Measurements from ENCODE around the gene NACC2. TPM values are rescaled to one million over a fixed set of nuclear protein-coding genes. Genes with fewer than 3 reads are reported as not detected.

Gene NACC2
- total and polyA plus RNA-seq, 10 of the 15 experiments (the other 5 are each of a cell fraction or from before 2014, with no cell fraction given): 0.66 to 14.7 (median 3.5) TPM

GRCh38 chr9:136014147-136014923 lies 80.8 kb downstream of the NACC2 start:
- no peak for DNase-seq (ENCODE audit: low read depth, low spot score)
- no peaks in the 10 kb centered on the region for H3K27me3 ChIP-seq (replicated peaks in 1 of 2; ENCODE audit: control insufficient read depth in 2 of 2, insufficient read depth in 2 of 2, low read length in 1 of 2)
- in situ Hi-C loops (cut with MboI) (no loop called here), intact Hi-C loops (cut with micrococcal nuclease; ENCODE audit: unreplicated experiment) (no loop called here)
- ChIA-PET RAD21 (ENCODE audit: unreplicated experiment) (no interaction called here), SMC1A (ENCODE audit: uncharacterized antibody, unreplicated experiment) (no interaction called here), POLR2A (no interaction called here), CTCF (interaction anchor here (0.6 kb wide), 1 partner anchor 1581 kb away, joined by 3 read pairs; no protein-coding TSS in a partner anchor)
- H2AFZ ChIP-seq (ENCODE audit: control insufficient read depth, low read depth, low read length): no peak overlapping the region
- H3K9ac ChIP-seq (ENCODE audit: control insufficient read depth, insufficient read depth, low read length): no peak overlapping the region
- no peak for TF ChIP-seq ZNF24 (IDR thresholded peaks at IDR 0.05)
- H3K4me1 ChIP-seq (ENCODE audit: control insufficient read depth, insufficient read depth, low read length): no peaks in the 10 kb centered on the region
- no peak for FAIRE-seq
- peaks cover 0 to 11% of the 10 kb centered on the region in 2 experiments; a peak in 2 of 4 replicates for H3K36me3 ChIP-seq (ENCODE audit: control insufficient read depth in 2 of 2, insufficient read depth in 2 of 2, low read length in 1 of 2)
- H3K27ac ChIP-seq (ENCODE audit: control insufficient read depth, insufficient read depth): no peak overlapping the region
- ATAC-seq: no peak
- no peak overlapping the region for H3K4me3 ChIP-seq
- BruUV-seq (replicated peaks): no TSS peak
- no peaks in the 10 kb centered on the region; the same call in 2 of the 3 replicates for H3K9me3 ChIP-seq (replicated peaks; ENCODE audit: control insufficient read depth, insufficient read depth, low read length)
- no peak overlapping the region for H3K4me2 ChIP-seq (ENCODE audit: control insufficient read depth, insufficient read depth)
- WGBS (ENCODE audit: insufficient coverage, insufficient replicate concordance, low lambda C conversion rate, missing lambda C conversion rate): 56% methylated on average over 14 of the region's 18 CpGs
- no peaks in the 10 kb centered on the region for H3K79me2 ChIP-seq (ENCODE audit: control insufficient read depth, insufficient read depth, low read length)
- no peaks in the 10 kb centered on the region for H4K20me1 ChIP-seq (ENCODE audit: control insufficient read depth, insufficient read depth)

- no peak overlapping the region for H3K9ac ChIP-seq (ENCODE audit: control insufficient read depth, insufficient read depth, low read length)
- DNase-seq (ENCODE audit: low read depth, low spot score) (no peak), ATAC-seq (no peak), FAIRE-seq (no peak)
- no peaks in the 10 kb centered on the region for H4K20me1 ChIP-seq (ENCODE audit: control insufficient read depth, insufficient read depth)
- no peaks in the 10 kb centered on the region; the same call in 2 of the 3 replicates for H3K9me3 ChIP-seq (replicated peaks; ENCODE audit: control insufficient read depth, insufficient read depth, low read length)
- SMC1A ChIA-PET (ENCODE audit: uncharacterized antibody, unreplicated experiment): no interaction called here
- intact Hi-C loops (cut with micrococcal nuclease; ENCODE audit: unreplicated experiment): no loop called here
- in situ Hi-C loops (cut with MboI): no loop called here
- no peak overlapping the region for H3K27ac ChIP-seq (ENCODE audit: control insufficient read depth, insufficient read depth)
- H3K4me2 ChIP-seq (ENCODE audit: control insufficient read depth, insufficient read depth): no peak overlapping the region
- H2AFZ ChIP-seq (ENCODE audit: control insufficient read depth, low read depth, low read length): no peak overlapping the region
- H3K27me3 ChIP-seq (replicated peaks in 1 of 2; ENCODE audit: control insufficient read depth in 2 of 2, insufficient read depth in 2 of 2, low read length in 1 of 2): no peaks in the 10 kb centered on the region
- CTCF ChIA-PET: interaction anchor here (0.6 kb wide), 1 partner anchor 1580 kb away, joined by 3 read pairs; no protein-coding TSS in a partner anchor
- no peaks in the 10 kb centered on the region for H3K4me1 ChIP-seq (ENCODE audit: control insufficient read depth, insufficient read depth, low read length)
- H3K79me2 ChIP-seq (ENCODE audit: control insufficient read depth, insufficient read depth, low read length): no peaks in the 10 kb centered on the region
- no peak overlapping the region for H3K4me3 ChIP-seq
- POLR2A ChIA-PET: no interaction called here
- 53% methylated on average over 13 of the region's 21 CpGs for WGBS (ENCODE audit: insufficient coverage, insufficient replicate concordance, low lambda C conversion rate, missing lambda C conversion rate)
- H3K36me3 ChIP-seq (ENCODE audit: control insufficient read depth in 2 of 2, insufficient read depth in 2 of 2, low read length in 1 of 2): peaks cover 0 to 11% of the 10 kb centered on the region in 2 experiments; a peak in 2 of 4 replicates
- TF ChIP-seq NKRF (conservative IDR thresholded peaks at IDR 0.05): no peak
- no peak for TF ChIP-seq MYC (IDR thresholded peaks at IDR 0.05; ENCODE audit: insufficient read depth, insufficient read length, insufficient replicate concordance, low read length, severe bottlenecking)
- no peak for TF ChIP-seq POLR2A (IDR thresholded peaks at IDR 0.05; ENCODE audit: low read depth, low read length)
- no TSS peak for BruUV-seq (replicated peaks)
- RAD21 ChIA-PET (ENCODE audit: unreplicated experiment): no interaction called here
These were observed 81.5 kb downstream of the NACC2 start for GRCh38 chr9:136013524-136014034.

Data from GM12878 (cell line).